Vagina (tissue), 2 donors: Measurements from ENCODE around the gene DPYSL4. TPM values are rescaled to one million over a fixed set of nuclear protein-coding genes. Genes with fewer than 3 reads are reported as not detected.

Experiments used
- DNase-seq, 2 donors: peaks; one replicate each; pipeline ENCODE4 v3.0.0-alpha.2; 2017; ENCODE audit errors: extremely low spot score in 2 of 2
- H3K27ac ChIP-seq: fragments of 200-600 bp; sonication (generic); one replicate; pipeline ENCODE4 v1.5.1; 2019
- H3K27me3 ChIP-seq: fragments of 200-600 bp; sonication (generic); one replicate; pipeline ENCODE4 v1.5.1; 2019
- H3K36me3 ChIP-seq, 2 donors: fragments of 200-600 bp; sonication (generic); one replicate each; pipeline ENCODE4 v1.5.1; 2017 to 2019
- H3K4me1 ChIP-seq: fragments of 200-600 bp; sonication (generic); one replicate; pipeline ENCODE4 v1.5.1; 2019
- H3K4me3 ChIP-seq, 2 donors: fragments of 200-600 bp; sonication (generic); 1 replicate in 1 of 2; 2 replicates in 1 of 2; pipeline ENCODE4 v1.5.1; 2016 to 2019
- H3K9me3 ChIP-seq: fragments of 200-600 bp; sonication (generic); one replicate; pipeline ENCODE4 v1.5.1; 2019
- CTCF ChIP-seq, 3 experiments: fragments of 450-650 bp in 2 of 3; fragments of 200-600 bp in 1 of 3; sonication (generic) in 1 of 3; IDR thresholded peaks; one replicate each; pipeline ENCODE4 v1.5.1; 2017 to 2019; ENCODE audit warnings: antibody characterized with exemption in 3 of 3, mild to moderate bottlenecking in 2 of 3, moderate library complexity in 2 of 3
- POLR2A ChIP-seq, 2 donors: fragments of 450-650 bp; IDR thresholded peaks; one replicate each; pipeline ENCODE4 v1.6.1; 2017; ENCODE audit warnings: antibody characterized with exemption in 2 of 2, mild to moderate bottlenecking in 2 of 2, moderate library complexity in 2 of 2
- POLR2AphosphoS5 ChIP-seq, 2 donors: sonication (generic); formaldehyde crosslinking; IDR thresholded peaks; one replicate each; pipeline ENCODE4 v1.9.0; 2017; ENCODE audit warnings: antibody characterized with exemption in 2 of 2, mild to moderate bottlenecking in 2 of 2, low read depth in 1 of 2; ENCODE audit not compliant: insufficient read depth in 1 of 2
- intact Hi-C: fragments of 100-400 bp; cut with DNase I; formaldehyde crosslinking; loops from one replicate; pipeline ENCODE4 v1.15.1; 2023
- total RNA-seq: library from RNA; depleted of rRNA; stranded (reverse); fragments of >200 nt; gene quantifications from one replicate; pipeline ENCODE4 v1.2.3, GENCODE V29; 2016

The DPYSL4 gene
- total RNA-seq, 1 donor from 2014 or later, result 0.49 TPM

DNA sequence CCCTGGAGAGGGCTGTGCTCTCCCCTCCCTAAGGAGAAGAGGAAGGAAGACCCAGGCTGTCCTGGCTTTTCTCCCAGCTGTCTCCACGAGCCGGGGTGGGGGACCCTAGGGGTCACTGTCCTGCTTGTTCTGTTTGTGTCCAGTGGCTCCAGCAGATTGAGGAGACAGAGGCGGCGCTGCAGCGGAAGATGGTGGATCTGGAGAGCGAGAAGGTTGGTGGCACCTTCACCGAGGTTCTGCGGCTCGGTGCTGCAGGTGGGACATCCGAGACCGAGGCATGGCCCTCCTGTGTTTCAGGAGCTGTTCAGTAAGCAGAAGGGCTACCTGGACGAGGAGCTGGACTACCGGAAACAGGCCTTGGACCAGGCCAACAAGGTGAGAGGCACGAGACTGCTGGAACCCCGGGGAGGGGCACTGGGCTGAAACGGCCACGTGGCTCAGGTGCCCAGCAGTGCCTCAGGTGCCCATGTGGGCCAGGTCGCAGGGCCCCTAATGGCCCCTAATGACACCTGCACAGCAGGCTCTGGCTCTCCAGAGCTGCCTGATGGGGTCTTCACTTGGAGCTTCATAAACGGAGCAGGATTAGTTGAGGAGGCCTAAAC, 33.0 kb upstream of the DPYSL4 start:
- Histone ChIP-seq H3K9me3 (no peaks in the 10 kb centered on the region), H3K36me3 (no peaks in the 10 kb centered on the region), H3K4me1 (no peaks in the 10 kb centered on the region), H3K4me3 (no peak overlapping the region), H3K27me3 (no peaks in the 10 kb centered on the region), H3K27ac (no peak overlapping the region)
- TF ChIP-seq POLR2AphosphoS5 (IDR thresholded peaks at IDR 0.05; ENCODE audit: insufficient read depth in 1 of 2, low read depth in 1 of 2) (no peak), CTCF (IDR thresholded peaks at IDR 0.05) (no peak), POLR2A (IDR thresholded peaks at IDR 0.05) (no peak)
- no peak for DNase-seq
- intact Hi-C loops, result no loop called here

DNA sequence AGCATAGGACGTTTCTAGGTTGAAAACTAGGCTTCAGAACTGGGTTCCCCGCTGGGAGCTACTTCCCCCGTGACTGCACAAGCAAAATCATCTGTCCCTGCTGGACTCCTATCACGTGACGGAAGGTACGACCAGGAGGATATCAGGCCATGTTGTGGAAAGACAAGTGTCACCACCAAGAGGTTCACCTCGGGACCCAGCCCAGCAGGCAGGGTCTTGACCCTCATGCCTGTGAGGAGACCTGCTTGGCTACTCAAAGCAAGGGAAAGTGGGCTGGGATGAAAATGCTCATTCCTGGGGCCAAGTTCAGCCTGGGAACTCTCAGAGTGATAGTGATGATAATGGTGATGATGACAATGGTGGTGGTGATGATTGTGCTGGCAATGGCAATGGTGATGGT, 32.3 kb upstream of the DPYSL4 start:
- TF ChIP-seq CTCF (IDR thresholded peaks at IDR 0.05), result no peak
- no peak for TF ChIP-seq POLR2AphosphoS5 (IDR thresholded peaks at IDR 0.05; ENCODE audit: insufficient read depth in 1 of 2, low read depth in 1 of 2)
- TF ChIP-seq POLR2A (IDR thresholded peaks at IDR 0.05), result no peak
- no peak for DNase-seq
- intact Hi-C loops, result no loop called here
- Histone ChIP-seq H3K36me3 (no peaks in the 10 kb centered on the region), H3K4me3 (no peak overlapping the region), H3K27me3 (no peaks in the 10 kb centered on the region), H3K9me3 (no peaks in the 10 kb centered on the region), H3K27ac (no peak overlapping the region), H3K4me1 (no peaks in the 10 kb centered on the region)

DNA sequence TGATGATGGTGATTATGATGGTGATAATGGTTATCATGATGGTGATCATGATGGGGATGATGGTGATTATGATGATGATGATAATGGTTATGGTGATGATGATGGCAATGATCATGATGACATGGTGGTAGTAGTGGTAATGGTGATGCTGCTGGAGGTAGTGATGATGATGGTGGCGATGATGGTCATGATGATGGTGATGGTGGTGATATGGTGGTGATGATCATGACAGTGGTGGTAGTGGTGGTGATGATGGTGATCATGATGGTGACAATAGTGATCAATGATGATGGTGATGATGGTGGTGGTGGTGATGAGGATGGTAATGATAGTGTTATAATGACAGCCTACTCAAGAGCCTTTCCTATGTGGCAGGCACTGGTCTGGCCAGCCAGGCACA, 31.8 kb upstream of the DPYSL4 start:
- intact Hi-C loops, result no loop called here
- no peaks in the 10 kb centered on the region for H3K4me1 ChIP-seq
- no peak for TF ChIP-seq CTCF (IDR thresholded peaks at IDR 0.05)
- no peak for TF ChIP-seq POLR2AphosphoS5 (IDR thresholded peaks at IDR 0.05; ENCODE audit: insufficient read depth in 1 of 2, low read depth in 1 of 2)
- TF ChIP-seq POLR2A (IDR thresholded peaks at IDR 0.05), result no peak

GRCh38 chr10:132155723-132156381, 30.9 kb upstream of the DPYSL4 start:
- H3K4me3 ChIP-seq, result no peak overlapping the region
- no peaks in the 10 kb centered on the region for H3K36me3 ChIP-seq
- no peaks in the 10 kb centered on the region for H3K9me3 ChIP-seq
- no peaks in the 10 kb centered on the region for H3K4me1 ChIP-seq
- H3K27me3 ChIP-seq, result no peaks in the 10 kb centered on the region
- no peak for DNase-seq
- H3K27ac ChIP-seq, result no peak overlapping the region
- intact Hi-C loops, result no loop called here
- no peak for TF ChIP-seq POLR2A (IDR thresholded peaks at IDR 0.05)
- TF ChIP-seq CTCF (IDR thresholded peaks at IDR 0.05), result no peak
- no peak for TF ChIP-seq POLR2AphosphoS5 (IDR thresholded peaks at IDR 0.05; ENCODE audit: insufficient read depth in 1 of 2, low read depth in 1 of 2)

More for the DNA sequence above, 31.8 kb upstream of the DPYSL4 start:
- no peak overlapping the region for H3K4me3 ChIP-seq
- no peaks in the 10 kb centered on the region for H3K36me3 ChIP-seq
- no peaks in the 10 kb centered on the region for H3K27me3 ChIP-seq
- no peak for DNase-seq
- H3K27ac ChIP-seq, result no peak overlapping the region
- no peaks in the 10 kb centered on the region for H3K9me3 ChIP-seq

GRCh38 chr10:132156382-132156781, 30.4 kb upstream of the DPYSL4 start:
- Histone ChIP-seq H3K4me1 (no peaks in the 10 kb centered on the region), H3K36me3 (no peaks in the 10 kb centered on the region)
- intact Hi-C loops, result no loop called here

More at GRCh38 chr10:132156382-132156781, 30.4 kb upstream of the DPYSL4 start:
- Histone ChIP-seq H3K4me3 (no peak overlapping the region), H3K27me3 (no peaks in the 10 kb centered on the region), H3K27ac (no peak overlapping the region), H3K9me3 (no peaks in the 10 kb centered on the region)
- no peak for DNase-seq
- TF ChIP-seq POLR2AphosphoS5 (IDR thresholded peaks at IDR 0.05; ENCODE audit: insufficient read depth in 1 of 2, low read depth in 1 of 2) (no peak), POLR2A (IDR thresholded peaks at IDR 0.05) (no peak), CTCF (IDR thresholded peaks at IDR 0.05) (no peak)
